ENCODE data around the gene TOLLIP.

Gene TOLLIP

DNA sequence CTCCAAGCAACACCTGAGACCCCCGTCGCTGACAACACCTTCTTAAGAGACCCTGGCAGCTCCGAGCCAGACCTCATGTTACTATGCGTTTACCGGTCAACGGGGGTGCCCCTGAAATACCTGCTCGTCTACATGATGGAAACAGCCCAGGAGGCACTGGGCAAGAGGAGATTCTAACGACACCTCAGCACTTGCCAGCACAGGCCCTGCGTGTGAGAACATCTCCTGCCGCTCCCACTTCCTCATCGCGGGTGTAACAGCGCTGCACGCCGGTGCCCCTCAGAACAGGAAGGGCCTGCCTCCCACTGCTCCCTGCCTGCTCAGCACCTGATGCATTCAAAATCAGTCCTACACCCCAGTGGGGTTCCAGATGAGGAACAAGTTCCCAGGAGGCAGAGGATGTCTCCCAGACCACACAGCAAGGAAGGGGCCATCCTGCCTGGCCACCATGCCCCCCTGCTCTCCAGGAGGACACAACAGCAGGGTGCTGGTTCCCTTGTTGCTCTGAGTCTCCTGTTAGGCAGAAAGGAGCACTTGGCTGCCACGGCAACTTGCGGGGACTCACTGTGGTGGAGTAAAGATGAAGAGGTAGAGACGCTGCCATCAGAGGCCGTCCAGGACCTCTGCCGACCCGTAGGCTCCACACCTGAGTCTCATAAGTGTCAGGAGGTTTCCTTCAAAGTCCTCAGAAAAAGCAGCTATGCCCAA is 2.1 kb downstream of the TOLLIP start:
- no peaks in the 10 kb centered on the region for H3K27me3 ChIP-seq (ENCODE audit: insufficient read depth, low read length)
- H2AFZ ChIP-seq (ENCODE audit: low read length), result no peak overlapping the region
- H3K4me1 ChIP-seq (ENCODE audit: insufficient read depth, low read length, severe bottlenecking), result peaks cover 41% of the 10 kb centered on the region
- peak overlapping the region; percentile 40; the same call in 1 of the 2 replicates for H3K9ac ChIP-seq (ENCODE audit: low read length)
- H3F3A ChIP-seq (ENCODE audit: insufficient read depth, low read length), result no peaks in the 10 kb centered on the region
- peak overlapping the region; percentile 78 for H3K4me2 ChIP-seq (ENCODE audit: low read length)
- H3K9me2 ChIP-seq (ENCODE audit: low read depth, low read length), result no peaks in the 10 kb centered on the region
- H3K9me3 ChIP-seq (ENCODE audit: low read length), result peaks cover 6% of the 10 kb centered on the region
- H3K36me3 ChIP-seq (ENCODE audit: insufficient read depth, low read length), result peaks cover 4% of the 10 kb centered on the region; the same call in 1 of the 2 replicates
- H3K27ac ChIP-seq (ENCODE audit: low read depth, low read length, poor library complexity, severe bottlenecking), result peak overlapping the region; percentile 2
- no peaks in the 10 kb centered on the region; the same call in 1 of the 2 replicates for H3K79me2 ChIP-seq (ENCODE audit: insufficient read depth, low read length)
- peak overlapping the region; percentile 70 for H3K4me3 ChIP-seq (ENCODE audit: low read depth, low read length, poor library complexity, severe bottlenecking)
- no peak for TF ChIP-seq EZH2 (IDR thresholded peaks at IDR 0.05; ENCODE audit: borderline replicate concordance, low read length)
- TF ChIP-seq, protein P1, sequence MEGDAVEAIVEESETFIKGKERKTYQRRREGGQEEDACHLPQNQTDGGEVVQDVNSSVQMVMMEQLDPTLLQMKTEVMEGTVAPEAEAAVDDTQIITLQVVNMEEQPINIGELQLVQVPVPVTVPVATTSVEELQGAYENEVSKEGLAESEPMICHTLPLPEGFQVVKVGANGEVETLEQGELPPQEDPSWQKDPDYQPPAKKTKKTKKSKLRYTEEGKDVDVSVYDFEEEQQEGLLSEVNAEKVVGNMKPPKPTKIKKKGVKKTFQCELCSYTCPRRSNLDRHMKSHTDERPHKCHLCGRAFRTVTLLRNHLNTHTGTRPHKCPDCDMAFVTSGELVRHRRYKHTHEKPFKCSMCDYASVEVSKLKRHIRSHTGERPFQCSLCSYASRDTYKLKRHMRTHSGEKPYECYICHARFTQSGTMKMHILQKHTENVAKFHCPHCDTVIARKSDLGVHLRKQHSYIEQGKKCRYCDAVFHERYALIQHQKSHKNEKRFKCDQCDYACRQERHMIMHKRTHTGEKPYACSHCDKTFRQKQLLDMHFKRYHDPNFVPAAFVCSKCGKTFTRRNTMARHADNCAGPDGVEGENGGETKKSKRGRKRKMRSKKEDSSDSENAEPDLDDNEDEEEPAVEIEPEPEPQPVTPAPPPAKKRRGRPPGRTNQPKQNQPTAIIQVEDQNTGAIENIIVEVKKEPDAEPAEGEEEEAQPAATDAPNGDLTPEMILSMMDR (IDR thresholded peaks at IDR 0.05; ENCODE audit: low read length), result no peak
- H4K20me1 ChIP-seq (ENCODE audit: insufficient read depth, low read length), result no peaks in the 10 kb centered on the region

DNA sequence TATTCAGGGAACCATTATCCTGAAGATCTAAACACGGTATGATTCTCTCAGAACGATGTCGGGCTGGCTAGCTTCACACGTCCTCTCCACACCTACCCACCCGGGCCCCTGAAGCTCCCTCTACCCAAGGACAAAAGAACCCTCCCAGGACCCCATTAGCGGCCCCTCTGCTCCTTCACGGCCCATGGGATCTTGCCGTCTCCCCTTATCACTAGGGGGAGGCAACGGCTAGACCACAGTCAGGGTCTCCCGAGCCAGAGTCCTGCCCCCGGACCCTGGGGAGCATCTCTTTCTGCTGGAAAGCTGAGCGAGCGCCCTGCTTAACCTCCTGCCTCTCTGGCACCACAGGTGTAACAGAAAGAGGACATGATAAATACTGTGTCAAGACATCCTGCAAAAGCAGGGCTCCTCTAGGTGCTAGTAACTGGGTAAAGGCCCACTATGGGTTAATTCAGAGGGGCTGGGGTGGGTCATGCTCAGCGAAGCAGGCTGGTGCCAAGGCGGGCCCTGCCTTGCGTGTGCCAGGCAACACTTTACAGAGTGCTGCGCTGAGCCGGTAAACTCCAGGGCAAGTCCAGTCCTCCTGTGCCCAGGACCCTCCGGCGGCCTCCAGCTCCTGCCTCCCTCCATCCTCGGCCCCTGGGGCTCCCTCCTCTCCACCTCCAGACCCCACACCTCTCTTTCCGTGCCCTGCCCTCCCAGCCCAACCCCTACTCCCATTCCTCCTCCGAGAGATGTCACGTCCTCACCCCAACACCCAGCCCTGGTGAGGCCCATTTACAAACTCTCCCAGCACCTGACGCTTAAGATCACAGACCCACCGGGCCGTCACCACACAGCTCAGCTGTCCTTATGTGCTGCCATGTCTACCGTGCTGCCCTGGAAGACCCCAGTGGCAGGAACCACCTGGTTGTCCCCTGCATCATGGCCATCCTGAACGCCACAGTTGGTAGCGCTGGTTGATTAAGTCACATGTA is 3.0 kb downstream of the TOLLIP start:
- H4K20me1 ChIP-seq (ENCODE audit: insufficient read depth, low read length), result no peaks in the 10 kb centered on the region
- H3K9me2 ChIP-seq (ENCODE audit: low read depth, low read length), result no peaks in the 10 kb centered on the region
- H3K4me2 ChIP-seq (ENCODE audit: low read length), result peak overlapping the region; percentile 78
- no peaks in the 10 kb centered on the region for H3F3A ChIP-seq (ENCODE audit: insufficient read depth, low read length)
- H3K27me3 ChIP-seq (ENCODE audit: insufficient read depth, low read length), result no peaks in the 10 kb centered on the region
- peak overlapping the region; percentile 40; the same call in 1 of the 2 replicates for H3K9ac ChIP-seq (ENCODE audit: low read length)
- no peak overlapping the region for H3K27ac ChIP-seq (ENCODE audit: low read depth, low read length, poor library complexity, severe bottlenecking)
- H3K9me3 ChIP-seq (ENCODE audit: low read length), result no peaks in the 10 kb centered on the region; the same call in 1 of the 2 replicates
- peak overlapping the region; percentile 70 for H3K4me3 ChIP-seq (ENCODE audit: low read depth, low read length, poor library complexity, severe bottlenecking)
- no peak overlapping the region for H2AFZ ChIP-seq (ENCODE audit: low read length)
- no peak for TF ChIP-seq EZH2 (IDR thresholded peaks at IDR 0.05; ENCODE audit: borderline replicate concordance, low read length)
- TF ChIP-seq, protein P1 (IDR thresholded peaks at IDR 0.05; ENCODE audit: low read length), result no peak
- peaks cover 4% of the 10 kb centered on the region; the same call in 1 of the 2 replicates for H3K36me3 ChIP-seq (ENCODE audit: insufficient read depth, low read length)
- no peaks in the 10 kb centered on the region; the same call in 1 of the 2 replicates for H3K79me2 ChIP-seq (ENCODE audit: insufficient read depth, low read length)
- peaks cover 41% of the 10 kb centered on the region for H3K4me1 ChIP-seq (ENCODE audit: insufficient read depth, low read length, severe bottlenecking)

- H3K27me3 ChIP-seq (ENCODE audit: insufficient read depth, low read length), result no peaks in the 10 kb centered on the region
- TF ChIP-seq, protein P1 (IDR thresholded peaks at IDR 0.05; ENCODE audit: low read length), result no peak
- no peak for TF ChIP-seq EZH2 (IDR thresholded peaks at IDR 0.05; ENCODE audit: borderline replicate concordance, low read length)
- no peak overlapping the region for H3K27ac ChIP-seq (ENCODE audit: low read depth, low read length, poor library complexity, severe bottlenecking)
- no peak overlapping the region for H2AFZ ChIP-seq (ENCODE audit: low read length)
- H3K36me3 ChIP-seq (ENCODE audit: insufficient read depth, low read length), result 0 out of 2 replicates have a peak, but pooled peaks cover 4% of the 10 kb centered on the region
- no peaks in the 10 kb centered on the region for H4K20me1 ChIP-seq (ENCODE audit: insufficient read depth, low read length)
- H3F3A ChIP-seq (ENCODE audit: insufficient read depth, low read length), result no peaks in the 10 kb centered on the region
- no peak overlapping the region for H3K4me2 ChIP-seq (ENCODE audit: low read length)
- H3K9me2 ChIP-seq (ENCODE audit: low read depth, low read length), result no peaks in the 10 kb centered on the region
- no peaks in the 10 kb centered on the region; the same call in 1 of the 2 replicates for H3K79me2 ChIP-seq (ENCODE audit: insufficient read depth, low read length)
- H3K9ac ChIP-seq (ENCODE audit: low read length), result no peak overlapping the region
- H3K4me1 ChIP-seq (ENCODE audit: insufficient read depth, low read length, severe bottlenecking), result peaks cover 32% of the 10 kb centered on the region
- no peaks in the 10 kb centered on the region for H3K9me3 ChIP-seq (ENCODE audit: low read length)
- H3K4me3 ChIP-seq (ENCODE audit: low read depth, low read length, poor library complexity, severe bottlenecking), result no peak overlapping the region
These were observed 3.9 kb downstream of the TOLLIP start for GRCh38 chr11:1305501-1306056.

All from OCI-LY1 (cell line).